Parathyroid adenoma (tissue), 2 donors: ENCODE results near the gene SPTLC2.

Experiments
- H2AFZ ChIP-seq: fragments of 300-600 bp; sonication (generic); one replicate; pipeline ENCODE4 v1.7.0; 2017; ENCODE audit warnings: antibody characterized with exemption, mild to moderate bottlenecking
- H3K27ac ChIP-seq: fragments of 300-600 bp; sonication (generic); one replicate; pipeline ENCODE4 v1.7.0; 2017
- H3K27me3 ChIP-seq: fragments of 300-600 bp; sonication (generic); one replicate; pipeline ENCODE4 v1.7.0; 2017; ENCODE audit warnings: low read length; ENCODE audit not compliant: control insufficient read depth, insufficient read depth
- H3K36me3 ChIP-seq: fragments of 300-600 bp; sonication (generic); one replicate; pipeline ENCODE4 v1.7.0; 2017; ENCODE audit warnings: low read length; ENCODE audit not compliant: control insufficient read depth, insufficient read depth
- H3K4me1 ChIP-seq: fragments of 300-600 bp; sonication (generic); one replicate; pipeline ENCODE4 v1.7.0; 2017; ENCODE audit warnings: control low read depth
- H3K4me2 ChIP-seq: fragments of 300-600 bp; sonication (generic); one replicate; pipeline ENCODE4 v1.7.0; 2017; ENCODE audit warnings: low read length
- H3K4me3 ChIP-seq: fragments of 300-600 bp; sonication (generic); one replicate; pipeline ENCODE4 v1.7.0; 2017; ENCODE audit warnings: low read depth, low read length
- H3K79me2 ChIP-seq: fragments of 300-600 bp; sonication (generic); one replicate; pipeline ENCODE4 v1.7.0; 2017; ENCODE audit warnings: control low read depth
- H3K9ac ChIP-seq: fragments of 300-600 bp; sonication (generic); one replicate; pipeline ENCODE4 v1.7.0; 2017; ENCODE audit warnings: mild to moderate bottlenecking
- H3K9me3 ChIP-seq: fragments of 300-600 bp; sonication (generic); one replicate; pipeline ENCODE4 v1.7.0; 2017; ENCODE audit warnings: low read length; ENCODE audit not compliant: control insufficient read depth
- TF ChIP-seq, protein P1 (sequence below): fragments of 300-600 bp; sonication (generic); IDR thresholded peaks from one replicate; pipeline ENCODE4 v1.7.0; 2017; ENCODE audit warnings: antibody characterized with exemption, mild to moderate bottlenecking
- donor health status: primary hyperparathyroidism.

SPTLC2 gene

DNA sequence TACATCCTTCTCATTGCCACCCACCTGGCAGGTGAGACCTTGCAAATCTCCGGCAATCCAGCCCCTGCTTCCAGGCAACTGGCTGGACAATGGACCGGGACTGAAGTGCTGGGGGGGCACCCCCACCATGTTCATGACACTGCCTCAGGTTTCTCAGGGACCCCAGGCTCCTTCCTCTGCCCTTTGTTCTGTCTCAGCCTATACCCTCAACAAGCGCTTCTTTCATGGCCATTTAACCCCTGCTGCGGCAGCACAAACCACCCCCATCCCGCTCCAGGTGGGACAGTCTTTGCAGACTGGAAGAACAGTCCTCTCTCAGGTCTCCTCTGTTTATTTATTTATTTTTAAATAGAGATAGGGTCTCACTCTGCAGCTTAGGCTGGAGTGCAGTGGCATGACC, 125.4 kb downstream of the SPTLC2 start:
- H2AFZ ChIP-seq: no peak overlapping the region
- H3K79me2 ChIP-seq: no peaks in the 10 kb centered on the region
- no peaks in the 10 kb centered on the region for H3K4me1 ChIP-seq
- H3K27me3 ChIP-seq: no peaks in the 10 kb centered on the region
- no peak overlapping the region for H3K4me2 ChIP-seq
- H3K4me3 ChIP-seq: no peak overlapping the region
- no peaks in the 10 kb centered on the region for H3K9me3 ChIP-seq
- H3K36me3 ChIP-seq: no peaks in the 10 kb centered on the region
- TF ChIP-seq, protein P1, sequence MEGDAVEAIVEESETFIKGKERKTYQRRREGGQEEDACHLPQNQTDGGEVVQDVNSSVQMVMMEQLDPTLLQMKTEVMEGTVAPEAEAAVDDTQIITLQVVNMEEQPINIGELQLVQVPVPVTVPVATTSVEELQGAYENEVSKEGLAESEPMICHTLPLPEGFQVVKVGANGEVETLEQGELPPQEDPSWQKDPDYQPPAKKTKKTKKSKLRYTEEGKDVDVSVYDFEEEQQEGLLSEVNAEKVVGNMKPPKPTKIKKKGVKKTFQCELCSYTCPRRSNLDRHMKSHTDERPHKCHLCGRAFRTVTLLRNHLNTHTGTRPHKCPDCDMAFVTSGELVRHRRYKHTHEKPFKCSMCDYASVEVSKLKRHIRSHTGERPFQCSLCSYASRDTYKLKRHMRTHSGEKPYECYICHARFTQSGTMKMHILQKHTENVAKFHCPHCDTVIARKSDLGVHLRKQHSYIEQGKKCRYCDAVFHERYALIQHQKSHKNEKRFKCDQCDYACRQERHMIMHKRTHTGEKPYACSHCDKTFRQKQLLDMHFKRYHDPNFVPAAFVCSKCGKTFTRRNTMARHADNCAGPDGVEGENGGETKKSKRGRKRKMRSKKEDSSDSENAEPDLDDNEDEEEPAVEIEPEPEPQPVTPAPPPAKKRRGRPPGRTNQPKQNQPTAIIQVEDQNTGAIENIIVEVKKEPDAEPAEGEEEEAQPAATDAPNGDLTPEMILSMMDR: no peak
- no peak overlapping the region for H3K27ac ChIP-seq
- no peak overlapping the region for H3K9ac ChIP-seq

DNA sequence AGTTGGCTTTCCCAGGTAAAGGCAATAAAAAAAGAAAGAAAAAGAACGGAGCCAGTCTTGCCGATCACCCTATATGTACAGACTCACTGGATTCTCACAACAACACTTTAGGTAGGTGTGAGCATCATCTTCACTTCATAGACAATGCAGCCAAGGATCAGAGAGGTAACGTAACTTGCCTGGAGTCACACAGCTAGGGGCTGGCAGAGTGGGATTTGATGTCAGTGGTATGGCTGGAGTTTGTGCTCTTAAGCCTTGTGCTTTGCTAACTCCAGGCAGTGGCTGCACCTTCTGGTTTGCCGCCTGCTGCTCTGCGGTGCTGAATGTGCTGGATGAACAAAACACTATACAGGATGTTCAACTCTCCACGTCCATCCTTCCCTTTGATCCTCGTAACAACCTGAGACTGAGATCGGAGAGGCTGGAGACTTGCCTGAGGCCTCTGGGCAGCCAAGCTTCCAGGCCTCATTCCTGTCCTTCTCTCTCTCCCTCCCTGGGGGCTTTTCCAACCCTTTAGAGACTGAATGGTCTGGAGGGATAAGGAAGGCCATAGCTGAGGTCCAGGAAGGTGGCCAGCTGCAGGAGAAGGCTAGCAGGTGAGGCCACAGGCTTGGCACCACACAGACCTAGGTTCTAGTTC, 126.0 kb downstream of the SPTLC2 start:
- Histone ChIP-seq H3K27ac (no peak overlapping the region), H3K79me2 (no peaks in the 10 kb centered on the region), H3K36me3 (no peaks in the 10 kb centered on the region), H3K4me3 (no peak overlapping the region), H3K4me2 (no peak overlapping the region), H3K27me3 (no peaks in the 10 kb centered on the region), H2AFZ (no peak overlapping the region), H3K4me1 (no peaks in the 10 kb centered on the region), H3K9ac (no peak overlapping the region), H3K9me3 (no peaks in the 10 kb centered on the region)
- TF ChIP-seq, protein P1: no peak

DNA sequence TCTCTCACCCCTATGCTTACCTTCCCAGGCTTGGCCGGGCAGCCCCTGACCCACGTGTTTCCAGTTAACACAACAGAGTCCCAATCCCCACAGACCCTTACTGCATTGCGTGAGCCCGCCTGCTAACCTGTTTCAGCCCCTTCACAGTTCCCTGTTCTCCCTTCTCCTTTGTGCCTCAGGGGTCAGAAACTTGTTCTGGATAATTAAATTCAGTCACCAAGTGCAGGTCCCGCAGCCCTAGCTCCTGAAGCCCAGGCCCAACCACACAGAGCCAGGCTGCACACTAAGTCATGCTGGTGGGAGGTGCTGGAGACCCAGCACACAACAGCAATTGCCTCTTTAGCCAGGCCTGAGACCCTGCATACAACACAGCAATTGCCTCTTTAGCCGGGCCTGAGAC, 127.4 kb downstream of the SPTLC2 start:
- no peak overlapping the region for H2AFZ ChIP-seq
- H3K27ac ChIP-seq: no peak overlapping the region
- no peaks in the 10 kb centered on the region for H3K9me3 ChIP-seq
- TF ChIP-seq, protein P1: no peak
- no peak overlapping the region for H3K4me3 ChIP-seq
- no peaks in the 10 kb centered on the region for H3K79me2 ChIP-seq
- H3K27me3 ChIP-seq: no peaks in the 10 kb centered on the region
- no peaks in the 10 kb centered on the region for H3K4me1 ChIP-seq
- H3K36me3 ChIP-seq: no peaks in the 10 kb centered on the region
- H3K4me2 ChIP-seq: no peak overlapping the region
- H3K9ac ChIP-seq: no peak overlapping the region

DNA sequence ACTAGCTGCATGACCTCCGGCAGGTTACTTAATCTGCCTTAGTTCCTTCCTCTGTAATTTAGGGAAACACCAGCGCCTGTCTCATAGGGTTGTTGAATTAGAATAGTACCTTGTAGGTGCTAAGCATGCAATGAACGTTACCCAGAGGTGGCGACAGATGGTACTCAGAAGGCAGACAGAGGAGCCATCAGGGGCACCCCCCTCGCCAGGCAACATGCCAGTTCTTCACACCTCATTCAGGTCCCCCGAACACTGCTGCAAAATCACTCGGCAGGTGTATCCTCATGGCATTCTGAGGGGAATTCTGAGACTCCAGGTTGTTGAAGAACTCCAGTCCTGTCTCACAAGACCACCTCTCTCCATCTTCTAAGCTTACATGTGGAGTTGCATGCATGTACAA, 127.9 kb downstream of the SPTLC2 start:
- no peak overlapping the region for H3K27ac ChIP-seq
- no peak overlapping the region for H3K4me2 ChIP-seq
- no peaks in the 10 kb centered on the region for H3K79me2 ChIP-seq
- H3K9ac ChIP-seq: no peak overlapping the region
- H3K27me3 ChIP-seq: no peaks in the 10 kb centered on the region
- H2AFZ ChIP-seq: no peak overlapping the region
- no peak overlapping the region for H3K4me3 ChIP-seq
- no peaks in the 10 kb centered on the region for H3K9me3 ChIP-seq
- H3K36me3 ChIP-seq: no peaks in the 10 kb centered on the region
- TF ChIP-seq, protein P1: no peak
- no peaks in the 10 kb centered on the region for H3K4me1 ChIP-seq
